ENCODE measurements around the gene GALNT9. TPM values are rescaled to one million over a fixed set of nuclear protein-coding genes. Genes with fewer than 3 reads are reported as not detected.

GALNT9 gene
- total and polyA plus RNA-seq, 7 donors: 0.28 to 5.0 (median 2.8) TPM; not detected in 2

DNA sequence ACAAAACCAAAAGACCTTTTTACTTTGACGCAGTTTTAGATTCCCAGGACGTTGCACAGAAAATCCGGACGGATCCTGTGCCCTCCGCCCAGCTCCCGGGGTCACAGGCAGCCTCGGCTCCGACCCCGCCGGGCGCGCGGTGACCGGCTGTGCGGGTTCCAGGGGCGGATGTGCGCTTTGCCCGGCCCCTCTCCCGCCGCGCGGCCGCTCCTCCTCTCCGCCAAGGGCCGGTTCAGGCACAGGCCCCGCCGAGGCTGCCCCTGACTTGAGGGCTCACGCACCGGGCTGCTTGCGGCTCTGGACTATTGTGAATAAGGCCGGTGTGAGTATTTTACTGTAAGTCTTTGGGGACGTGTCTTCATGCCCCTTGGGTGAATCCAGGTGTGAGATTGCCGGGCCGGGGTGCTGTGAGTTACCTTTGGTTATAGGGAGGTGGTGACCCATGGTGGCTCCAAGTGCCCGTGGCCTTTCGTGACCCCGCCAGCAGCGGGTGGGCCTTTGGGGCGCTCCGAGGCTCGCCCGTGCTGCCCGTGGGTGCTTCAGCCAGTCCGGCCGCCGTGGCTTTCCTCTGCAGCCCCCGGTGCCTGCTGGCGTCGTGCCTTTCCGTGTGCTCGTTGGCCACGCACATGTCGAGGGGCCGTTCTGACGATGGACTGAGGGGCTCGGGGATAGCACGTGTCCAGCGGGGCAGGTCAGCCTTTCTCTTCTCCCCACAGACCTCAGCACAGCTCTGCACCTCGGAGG lies 139.2 kb downstream of the GALNT9 start:
- Histone ChIP-seq H3K27ac (peak overlapping the region; percentile 67 to 85 (median 80)), H3K4me1 (peaks cover 0 to 22% (median 16%) of the 10 kb centered on the region in 4 donors), H3K9me3 (peaks cover 0 to 19% (median 11%) of the 10 kb centered on the region in 4 donors), H3K36me3 (no peaks in the 10 kb centered on the region), H3K4me3 (peak overlapping the region; percentile 39 to 65 (median 46)), H3K27me3 (no peaks in the 10 kb centered on the region)
- intact Hi-C loops (cut with DNase I): no loop called here
- no peak for DNase-seq
- TF ChIP-seq, protein P1, sequence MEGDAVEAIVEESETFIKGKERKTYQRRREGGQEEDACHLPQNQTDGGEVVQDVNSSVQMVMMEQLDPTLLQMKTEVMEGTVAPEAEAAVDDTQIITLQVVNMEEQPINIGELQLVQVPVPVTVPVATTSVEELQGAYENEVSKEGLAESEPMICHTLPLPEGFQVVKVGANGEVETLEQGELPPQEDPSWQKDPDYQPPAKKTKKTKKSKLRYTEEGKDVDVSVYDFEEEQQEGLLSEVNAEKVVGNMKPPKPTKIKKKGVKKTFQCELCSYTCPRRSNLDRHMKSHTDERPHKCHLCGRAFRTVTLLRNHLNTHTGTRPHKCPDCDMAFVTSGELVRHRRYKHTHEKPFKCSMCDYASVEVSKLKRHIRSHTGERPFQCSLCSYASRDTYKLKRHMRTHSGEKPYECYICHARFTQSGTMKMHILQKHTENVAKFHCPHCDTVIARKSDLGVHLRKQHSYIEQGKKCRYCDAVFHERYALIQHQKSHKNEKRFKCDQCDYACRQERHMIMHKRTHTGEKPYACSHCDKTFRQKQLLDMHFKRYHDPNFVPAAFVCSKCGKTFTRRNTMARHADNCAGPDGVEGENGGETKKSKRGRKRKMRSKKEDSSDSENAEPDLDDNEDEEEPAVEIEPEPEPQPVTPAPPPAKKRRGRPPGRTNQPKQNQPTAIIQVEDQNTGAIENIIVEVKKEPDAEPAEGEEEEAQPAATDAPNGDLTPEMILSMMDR (IDR thresholded peaks at IDR 0.05): no peak
- TF ChIP-seq EP300 (IDR thresholded peaks at IDR 0.05): no peak
- TF ChIP-seq POLR2AphosphoS5 (IDR thresholded peaks at IDR 0.05): no peak
- TF ChIP-seq POLR2A (IDR thresholded peaks at IDR 0.05): no peak
- 36 to 38% methylated on average over 59 of the region's 59 CpGs for WGBS, 2 donors

DNA sequence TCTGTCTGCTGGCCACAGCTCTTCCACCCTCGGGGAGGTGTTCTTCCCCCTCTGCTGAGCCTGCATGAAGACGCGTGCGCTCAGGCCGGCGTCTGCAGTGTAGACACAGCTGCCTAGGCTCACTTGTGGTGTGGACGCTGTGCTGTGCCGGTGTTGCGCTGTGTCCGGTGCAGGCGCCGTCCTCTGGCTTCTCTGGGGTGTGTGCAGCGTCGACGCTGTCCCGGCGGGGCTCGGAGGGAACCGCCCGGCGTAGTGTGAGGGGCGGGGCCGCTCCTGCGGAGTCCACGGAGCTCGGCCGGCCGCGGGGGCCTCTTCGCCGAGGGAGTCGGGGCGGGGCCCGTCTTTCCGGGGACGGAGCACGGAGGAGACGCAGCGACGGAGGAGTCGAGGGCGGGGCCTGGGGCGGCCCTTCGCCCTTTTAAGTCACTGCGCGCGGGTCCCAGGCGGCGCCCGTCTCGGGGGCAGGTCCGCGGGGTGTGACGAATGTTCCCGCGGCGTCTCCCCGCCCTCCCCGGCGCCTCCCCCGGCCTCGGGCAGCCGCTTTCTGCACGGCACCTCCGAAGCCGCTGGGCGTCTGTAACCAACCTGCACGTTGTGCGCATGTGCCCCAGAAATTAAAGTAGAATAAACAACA lies 139.9 kb downstream of the GALNT9 start:
- Histone ChIP-seq H3K4me1 (peaks cover 0 to 22% (median 16%) of the 10 kb centered on the region in 4 donors), H3K27me3 (no peaks in the 10 kb centered on the region), H3K9me3 (peaks cover 0 to 19% (median 11%) of the 10 kb centered on the region in 4 donors), H3K4me3 (peak overlapping the region; percentile 39 to 65 (median 46)), H3K36me3 (no peaks in the 10 kb centered on the region), H3K27ac (peak overlapping the region; percentile 67 to 85 (median 80))
- DNase-seq: peak; percentile 97
- TF ChIP-seq POLR2AphosphoS5 (IDR thresholded peaks at IDR 0.05) (peak in 3 of 4 donors; percentile 30 to 58 (median 50)), EP300 (IDR thresholded peaks at IDR 0.05) (no peak)
- TF ChIP-seq, protein P1 (IDR thresholded peaks at IDR 0.05): peak in 1 of 4 experiments; percentile 10
- intact Hi-C loops (cut with DNase I): no loop called here
- 1% methylated on average over 69 of the region's 69 CpGs for WGBS, 2 donors

DNA sequence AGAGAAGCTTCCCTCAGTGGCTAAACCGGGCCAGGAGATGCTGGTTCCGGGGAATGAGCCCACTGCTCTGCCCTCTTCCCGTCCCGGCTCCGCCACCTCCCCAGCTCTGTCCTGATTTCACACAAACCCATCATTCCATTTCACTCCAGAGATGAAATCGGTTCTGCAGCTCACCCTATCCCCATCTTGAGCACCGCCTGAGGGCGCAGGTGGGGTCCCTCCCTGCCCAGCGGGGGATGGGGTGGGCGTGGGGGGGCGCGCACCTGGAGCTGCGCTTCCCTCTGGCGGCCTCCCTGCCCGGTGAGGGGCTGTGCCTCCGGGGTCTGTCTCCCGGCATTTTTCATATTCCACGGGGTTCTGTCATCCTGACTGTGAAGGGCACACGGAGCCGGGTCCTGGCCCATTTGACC lies 140.5 kb downstream of the GALNT9 start:
- Histone ChIP-seq H3K27ac (peak overlapping the region; percentile 67 to 85 (median 80)), H3K4me1 (peaks cover 0 to 22% (median 16%) of the 10 kb centered on the region in 4 donors), H3K27me3 (no peaks in the 10 kb centered on the region), H3K36me3 (no peaks in the 10 kb centered on the region), H3K4me3 (peak overlapping the region; percentile 39 to 65 (median 46)), H3K9me3 (peaks cover 0 to 19% (median 7%) of the 10 kb centered on the region in 4 donors)
- no peak for DNase-seq
- 15 to 25% methylated on average over 20 of the region's 20 CpGs for WGBS, 2 donors
- intact Hi-C loops (cut with DNase I): no loop called here
- TF ChIP-seq EP300 (IDR thresholded peaks at IDR 0.05): no peak
- TF ChIP-seq POLR2A (IDR thresholded peaks at IDR 0.05): no peak
- TF ChIP-seq POLR2AphosphoS5 (IDR thresholded peaks at IDR 0.05): no peak
- TF ChIP-seq, protein P1 (IDR thresholded peaks at IDR 0.05): no peak

DNA sequence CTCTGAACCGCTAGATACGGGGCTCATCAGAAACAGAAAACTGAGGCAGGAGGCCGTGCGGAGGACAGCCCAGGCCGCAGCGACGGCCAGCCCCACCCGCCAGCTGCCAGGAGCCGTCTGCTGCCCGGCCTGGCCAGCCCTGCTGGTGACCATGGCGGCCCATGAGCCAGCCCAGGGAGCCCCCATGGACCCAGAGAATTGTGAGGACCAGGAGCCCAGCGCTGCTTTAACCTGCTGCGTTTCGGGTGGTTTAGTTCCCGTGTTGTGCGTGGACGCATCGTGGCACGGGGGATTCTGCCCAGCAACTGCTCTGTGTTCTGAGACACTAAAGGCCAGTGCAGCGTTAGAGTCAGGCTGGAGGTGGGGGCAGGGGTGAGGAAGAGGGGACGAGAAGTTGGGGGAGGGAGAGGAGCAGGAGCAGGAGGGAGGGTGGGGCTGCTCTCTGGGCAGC lies 140.9 kb downstream of the GALNT9 start:
- Histone ChIP-seq H3K27me3 (no peaks in the 10 kb centered on the region), H3K4me3 (peak overlapping the region in 1 of 4 donors; percentile 65), H3K27ac (peak overlapping the region in 2 of 4 donors; percentile 76 to 83), H3K4me1 (peaks cover 0 to 22% (median 16%) of the 10 kb centered on the region in 4 donors), H3K36me3 (no peaks in the 10 kb centered on the region), H3K9me3 (peaks cover 0 to 19% (median 4%) of the 10 kb centered on the region in 4 donors)
- DNase-seq: no peak
- intact Hi-C loops (cut with DNase I): no loop called here
- no peak for TF ChIP-seq EP300 (IDR thresholded peaks at IDR 0.05)
- TF ChIP-seq, protein P1 (IDR thresholded peaks at IDR 0.05): no peak
- no peak for TF ChIP-seq POLR2A (IDR thresholded peaks at IDR 0.05)
- WGBS, 2 donors: 80 to 83% methylated on average over 21 of the region's 21 CpGs

Data from sigmoid colon (tissue), 7 donors.